ENCODE data around the gene SPIB.

SPIB gene

GRCh38 chr19:50392759-50393158, 26.0 kb upstream of the SPIB start:
- DNase-seq (ENCODE audit: low spot score): no peak

GRCh38 chr19:50393589-50393988, 25.1 kb upstream of the SPIB start:
- no peak for DNase-seq (ENCODE audit: low spot score)

- no peak for DNase-seq (ENCODE audit: low spot score)
These were observed 24.7 kb upstream of the SPIB start for GRCh38 chr19:50394017-50394416.

- DNase-seq (ENCODE audit: low spot score): no peak
These were observed 19.9 kb upstream of the SPIB start for GRCh38 chr19:50398675-50399367.

- DNase-seq (ENCODE audit: low spot score): no peak
These were observed 19.4 kb upstream of the SPIB start for GRCh38 chr19:50399368-50399745.

- DNase-seq (ENCODE audit: low spot score): no peak
These were observed 16.9 kb upstream of the SPIB start for GRCh38 chr19:50401605-50402450.

GRCh38 chr19:50402544-50403301, 16.0 kb upstream of the SPIB start:
- no peak for DNase-seq (ENCODE audit: low spot score)

GRCh38 chr19:50406156-50406820, 12.4 kb upstream of the SPIB start:
- no peak for DNase-seq (ENCODE audit: low spot score)

GRCh38 chr19:50406829-50407228, 11.9 kb upstream of the SPIB start:
- DNase-seq (ENCODE audit: low spot score): no peak

GRCh38 chr19:50409347-50409746, 9.4 kb upstream of the SPIB start:
- no peak for DNase-seq (ENCODE audit: low spot score)

- no peak for DNase-seq (ENCODE audit: low spot score)
These were observed 8.6 kb upstream of the SPIB start for GRCh38 chr19:50410109-50410508.

- DNase-seq (ENCODE audit: low spot score): no peak
These were observed 6.3 kb upstream of the SPIB start for GRCh38 chr19:50412419-50412818.

GRCh38 chr19:50413096-50413495, 5.6 kb upstream of the SPIB start:
- no peak for DNase-seq (ENCODE audit: low spot score)

GRCh38 chr19:50413531-50413930, 5.2 kb upstream of the SPIB start:
- DNase-seq (ENCODE audit: low spot score): no peak

GRCh38 chr19:50414864-50415660, 3.7 kb upstream of the SPIB start:
- DNase-seq (ENCODE audit: low spot score): peak; percentile 92

GRCh38 chr19:50415661-50416033, 3.1 kb upstream of the SPIB start:
- DNase-seq (ENCODE audit: low spot score): no peak

- no peak for DNase-seq (ENCODE audit: low spot score)
These were observed 2.4 kb upstream of the SPIB start for GRCh38 chr19:50416034-50416977.

GRCh38 chr19:50417111-50418081, 1.3 kb upstream of the SPIB start:
- no peak for DNase-seq (ENCODE audit: low spot score)

GRCh38 chr19:50419022-50419579, 363 bp downstream of the SPIB start:
- DNase-seq (ENCODE audit: low spot score): no peak
